Aorta (tissue), 5 donors: Measurements from ENCODE around the gene PHLDB1. TPM values are rescaled to one million over a fixed set of nuclear protein-coding genes. Genes with fewer than 3 reads are reported as not detected.

Experiments used
- ATAC-seq: fragments of 200-7000 bp; cut with Tn5 transposase; one replicate; pipeline ENCODE4 v1.9.1; 2022; ENCODE audit warnings: moderate library complexity; ENCODE audit not compliant: low FRiP score
- DNase-seq, 2 donors: peaks; one replicate each; pipeline ENCODE4 v3.0.0-alpha.2; 2020
- H3K27ac ChIP-seq, 2 donors: one replicate each; pipeline ENCODE4 v1.5.1; 2013; ENCODE audit warnings: low read length in 2 of 2, mild to moderate bottlenecking in 2 of 2, moderate library complexity in 2 of 2, control low read depth in 1 of 2, inconsistent platforms in 1 of 2, low read depth in 1 of 2
- H3K27me3 ChIP-seq, 2 donors: one replicate each; pipeline ENCODE4 v1.6.1; 2013; ENCODE audit warnings: control low read depth in 1 of 2, low read length in 1 of 2, mild to moderate bottlenecking in 1 of 2, moderate library complexity in 1 of 2; ENCODE audit not compliant: insufficient read depth in 2 of 2, control insufficient read depth in 1 of 2
- H3K36me3 ChIP-seq, 2 donors: one replicate each; pipeline ENCODE4 v1.6.1; 2013; ENCODE audit warnings: control low read depth in 1 of 2, low read length in 1 of 2, mild to moderate bottlenecking in 1 of 2; ENCODE audit not compliant: insufficient read depth in 2 of 2, control insufficient read depth in 1 of 2
- H3K4me1 ChIP-seq, 2 donors: one replicate each; pipeline ENCODE4 v1.6.1; 2013; ENCODE audit warnings: low read length in 2 of 2, control low read depth in 1 of 2, mild to moderate bottlenecking in 1 of 2, moderate library complexity in 1 of 2; ENCODE audit not compliant: insufficient read depth in 2 of 2, control insufficient read depth in 1 of 2
- H3K4me3 ChIP-seq, 2 donors: one replicate each; pipeline ENCODE4 v1.5.1; 2013; ENCODE audit warnings: low read length in 2 of 2, control low read depth in 1 of 2, mild to moderate bottlenecking in 1 of 2
- H3K9me3 ChIP-seq: one replicate; pipeline ENCODE4 v1.6.1; 2013; ENCODE audit warnings: mild to moderate bottlenecking, low read length; ENCODE audit not compliant: control insufficient read depth
- WGBS, 2 donors: extraction: QIAGEN DNeasy Blood & Tissue Kit; methylation state at CpG; one replicate each; pipeline ENCODE4 v1.1.7; 2013; 5-methylcytosine and 5-hydroxymethylcytosine counted together
- intact Hi-C, 2 donors: fragments of 100-400 bp; cut with DNase I; formaldehyde crosslinking; loops; one replicate each; pipeline versions ENCODE4 v1.14.2 to v1.15.0; 2022
- polyA plus RNA-seq, 2 donors: library from polyadenylated mRNA; stranded (reverse); fragments of 200-250 nt; gene quantifications; one replicate each; pipeline ENCODE4 v1.2.3, GENCODE V29; 2013
- total RNA-seq, 2 donors: library from RNA; stranded (reverse); fragmentation: NEBNext Ultra II Directional; extraction: Animal tissue kit (Norgen Biotek cat#: 25700); gene quantifications; one replicate each; pipeline ENCODE4 v1.2.1, GENCODE V29; 2021
- donor health status: healthy with polysubstance abuse.
- donor health status: Bipolar disorder and iron deficiency.
- donor health status: DM: no; HTN: no; CAD: no.
- donor health status: DM: no; HTN: no; CAD: no.
- donor health status: DM: yes; HTN: yes; CAD: no.

The PHLDB1 gene
- total and polyA plus RNA-seq, 4 donors: 38.3 to 290 (median 267) TPM

- no peak overlapping the region for H3K4me3 ChIP-seq
- H3K9me3 ChIP-seq: no peaks in the 10 kb centered on the region
- WGBS, 2 donors: 81 to 82% methylated on average over 19 of the region's 19 CpGs
- H3K36me3 ChIP-seq: no peaks in the 10 kb centered on the region
- no peaks in the 10 kb centered on the region for H3K4me1 ChIP-seq
- H3K27me3 ChIP-seq: no peaks in the 10 kb centered on the region
- intact Hi-C loops: no loop called here
- no peak overlapping the region for H3K27ac ChIP-seq
- ATAC-seq: no peak
- DNase-seq: peak in 1 of 2 donors; percentile 72
These were observed 54.2 kb downstream of the PHLDB1 start for GRCh38 chr11:118661425-118662301.

- WGBS, 2 donors: 60 to 62% methylated on average over 8 of the region's 8 CpGs
These were observed 55.2 kb downstream of the PHLDB1 start for GRCh38 chr11:118662401-118663271.

GRCh38 chr11:118663381-118663780 is 56.0 kb downstream of the PHLDB1 start:
- Histone ChIP-seq H3K4me3 (no peak overlapping the region), H3K27ac (no peak overlapping the region), H3K36me3 (no peaks in the 10 kb centered on the region), H3K27me3 (no peaks in the 10 kb centered on the region), H3K4me1 (no peaks in the 10 kb centered on the region), H3K9me3 (no peaks in the 10 kb centered on the region)
- no peak for ATAC-seq
- DNase-seq: peak in 1 of 2 donors; percentile 33
- intact Hi-C loops: no loop called here
- 86 to 89% methylated on average over 4 of the region's 4 CpGs for WGBS, 2 donors

More at GRCh38 chr11:118662401-118663271, 55.2 kb downstream of the PHLDB1 start:
- Histone ChIP-seq H3K27ac (no peak overlapping the region), H3K4me1 (no peaks in the 10 kb centered on the region), H3K36me3 (no peaks in the 10 kb centered on the region), H3K4me3 (no peak overlapping the region), H3K27me3 (no peaks in the 10 kb centered on the region), H3K9me3 (no peaks in the 10 kb centered on the region)
- intact Hi-C loops: no loop called here
- ATAC-seq (no peak), DNase-seq (peak in 1 of 2 donors; percentile 72)

GRCh38 chr11:118663902-118664301 is 56.5 kb downstream of the PHLDB1 start:
- peak in 1 of 2 donors; percentile 2 for DNase-seq
- WGBS, 2 donors: 77 to 81% methylated on average over 3 of the region's 3 CpGs

GRCh38 chr11:118666371-118666770 is 59.0 kb downstream of the PHLDB1 start:
- no peaks in the 10 kb centered on the region for H3K9me3 ChIP-seq
- no peaks in the 10 kb centered on the region for H3K4me1 ChIP-seq
- no peaks in the 10 kb centered on the region for H3K27me3 ChIP-seq
- DNase-seq (peak in 1 of 2 donors; percentile 7), ATAC-seq (no peak)
- WGBS, 2 donors: 88 to 92% methylated on average over 5 of the region's 5 CpGs
- intact Hi-C loops: no loop called here
- H3K4me3 ChIP-seq: no peak overlapping the region
- no peak overlapping the region for H3K27ac ChIP-seq
- H3K36me3 ChIP-seq: no peaks in the 10 kb centered on the region

More at GRCh38 chr11:118663902-118664301, 56.5 kb downstream of the PHLDB1 start:
- Histone ChIP-seq H3K27ac (no peak overlapping the region), H3K36me3 (no peaks in the 10 kb centered on the region), H3K27me3 (no peaks in the 10 kb centered on the region), H3K4me3 (no peak overlapping the region), H3K9me3 (no peaks in the 10 kb centered on the region), H3K4me1 (no peaks in the 10 kb centered on the region)
- intact Hi-C loops: no loop called here
- ATAC-seq: no peak

GRCh38 chr11:118670063-118670462 is 62.6 kb downstream of the PHLDB1 start:
- ATAC-seq: no peak
- Histone ChIP-seq H3K27ac (no peak overlapping the region), H3K4me1 (no peaks in the 10 kb centered on the region), H3K4me3 (no peak overlapping the region), H3K36me3 (no peaks in the 10 kb centered on the region), H3K27me3 (no peaks in the 10 kb centered on the region), H3K9me3 (no peaks in the 10 kb centered on the region)
- 56 to 64% methylated on average over 2 of the region's 2 CpGs for WGBS, 2 donors
- intact Hi-C loops: no loop called here
- no peak for DNase-seq

- WGBS, 2 donors: 93% methylated on average over 2 of the region's 2 CpGs
- Histone ChIP-seq H3K27me3 (no peaks in the 10 kb centered on the region), H3K9me3 (no peaks in the 10 kb centered on the region), H3K27ac (no peak overlapping the region), H3K36me3 (no peaks in the 10 kb centered on the region), H3K4me3 (no peak overlapping the region), H3K4me1 (no peaks in the 10 kb centered on the region)
- intact Hi-C loops: no loop called here
- no peak for DNase-seq
- ATAC-seq: no peak
These were observed 63.8 kb downstream of the PHLDB1 start for GRCh38 chr11:118671254-118671653.

- Histone ChIP-seq H3K27me3 (no peaks in the 10 kb centered on the region), H3K27ac (no peak overlapping the region), H3K36me3 (no peaks in the 10 kb centered on the region), H3K4me1 (no peaks in the 10 kb centered on the region), H3K4me3 (no peak overlapping the region), H3K9me3 (no peaks in the 10 kb centered on the region)
- 60 to 73% methylated on average over 1 of the region's 1 CpG for WGBS, 2 donors
- intact Hi-C loops: no loop called here
- ATAC-seq (no peak), DNase-seq (no peak)
These were observed 65.4 kb downstream of the PHLDB1 start for GRCh38 chr11:118672846-118673245.
